HG02943 (cell line): ENCODE measurements around the gene CXCL5.
"Not testable (repeated sequence)": the region's sequence is repeated elsewhere in the genome, so short reads cannot be mapped to it uniquely, and the experiment has no call there.

Experiments
- ATAC-seq: cut with Tn5 transposase; IDR thresholded peaks from one replicate; pipeline ENCODE4 v1.9.1; 2021; ENCODE audit warnings: mild to moderate bottlenecking, low read depth, moderate library complexity; ENCODE audit not compliant: unreplicated experiment

The CXCL5 gene

GRCh38 chr4:74016068-74016467, 17.6 kb upstream of the CXCL5 start:
- ATAC-seq = no peak

GRCh38 chr4:74015126-74015780, 16.8 kb upstream of the CXCL5 start:
- ATAC-seq = no peak

- no peak for ATAC-seq
These were observed 15.9 kb upstream of the CXCL5 start for GRCh38 chr4:74014332-74014731.

- ATAC-seq = no peak
These were observed 14.8 kb upstream of the CXCL5 start for GRCh38 chr4:74013264-74013663.

GRCh38 chr4:74012130-74012529, 13.7 kb upstream of the CXCL5 start:
- no peak for ATAC-seq

GRCh38 chr4:74009307-74009706, 10.8 kb upstream of the CXCL5 start:
- no peak for ATAC-seq

- ATAC-seq = no peak
These were observed 7.6 kb upstream of the CXCL5 start for GRCh38 chr4:74006009-74006476.

- no peak for ATAC-seq
These were observed 7.1 kb upstream of the CXCL5 start for GRCh38 chr4:74005528-74005927.

- ATAC-seq = no peak
These were observed 6.2 kb upstream of the CXCL5 start for GRCh38 chr4:74004668-74005067.

GRCh38 chr4:74000301-74000700, 1.8 kb upstream of the CXCL5 start:
- ATAC-seq = no peak

GRCh38 chr4:73992050-73992449, 6.4 kb downstream of the CXCL5 start:
- no peak for ATAC-seq

- ATAC-seq = no peak
These were observed 6.8 kb downstream of the CXCL5 start for GRCh38 chr4:73991742-73992000.

GRCh38 chr4:73990988-73991741, 7.3 kb downstream of the CXCL5 start:
- ATAC-seq = no peak

GRCh38 chr4:73989928-73990327, 8.5 kb downstream of the CXCL5 start:
- no peak for ATAC-seq

- ATAC-seq = no peak
These were observed 9.4 kb downstream of the CXCL5 start for GRCh38 chr4:73989031-73989430.

- no peak for ATAC-seq
These were observed 10.4 kb downstream of the CXCL5 start, which contains the start of gene PPBP for GRCh38 chr4:73988061-73988460. PPBP (minus strand) TSS chr4:73988190; CDS start chr4:73988103, 87 bp downstream.

- ATAC-seq = no peak
These were observed 13.0 kb downstream of the CXCL5 start for GRCh38 chr4:73985528-73985852.

- ATAC-seq = no peak
These were observed 13.5 kb downstream of the CXCL5 start for GRCh38 chr4:73984736-73985527.

- not testable (repeated sequence) for ATAC-seq
These were observed 17.3 kb downstream of the CXCL5 start for GRCh38 chr4:73981175-73981574.

GRCh38 chr4:73979407-73979957, 19.0 kb downstream of the CXCL5 start:
- no peak for ATAC-seq

- ATAC-seq = no peak
These were observed 19.6 kb downstream of the CXCL5 start for GRCh38 chr4:73978886-73979285.
